Urothelium cell line (cell line): ENCODE results near the gene APBA2.

Source experiments
- DNase-seq: peaks from one replicate; pipeline ENCODE4 v3.0.0; 2011; ENCODE audit warnings: low spot score, mixed read lengths
- FAIRE-seq: peaks from 2 replicates; lab custom pipeline; 2011; peaks lifted over from hg19 to GRCh38; lab: Jason Lieb, UNC

Gene APBA2

GRCh38 chr15:28911310-28911931 lies 25.6 kb downstream of the APBA2 start:
- no peak for FAIRE-seq
- no peak for DNase-seq

GRCh38 chr15:28912422-28912821 lies 26.6 kb downstream of the APBA2 start:
- FAIRE-seq, result no peak
- DNase-seq, result no peak

GRCh38 chr15:28913171-28913765 lies 27.5 kb downstream of the APBA2 start:
- no peak for DNase-seq
- FAIRE-seq, result no peak

GRCh38 chr15:28914046-28914445 lies 28.3 kb downstream of the APBA2 start:
- DNase-seq (no peak), FAIRE-seq (no peak)

GRCh38 chr15:28914483-28915023 lies 28.8 kb downstream of the APBA2 start:
- no peak for FAIRE-seq
- DNase-seq, result no peak

- no peak for FAIRE-seq
- no peak for DNase-seq
These were observed 29.5 kb downstream of the APBA2 start for GRCh38 chr15:28915041-28915810.

- no peak for DNase-seq
- FAIRE-seq, result no peak
These were observed 30.2 kb downstream of the APBA2 start for GRCh38 chr15:28915935-28916334.

GRCh38 chr15:28917791-28918140 lies 32.0 kb downstream of the APBA2 start:
- DNase-seq, result no peak
- no peak for FAIRE-seq

- FAIRE-seq (no peak), DNase-seq (peak; percentile 51)
These were observed 32.6 kb downstream of the APBA2 start for GRCh38 chr15:28918141-28918983.

GRCh38 chr15:28919201-28919635 lies 33.4 kb downstream of the APBA2 start:
- DNase-seq, result peak; percentile 36
- no peak for FAIRE-seq

- FAIRE-seq, result no peak
- no peak for DNase-seq
These were observed 34.2 kb downstream of the APBA2 start for GRCh38 chr15:28919679-28920655.

- FAIRE-seq (no peak), DNase-seq (no peak)
These were observed 35.1 kb downstream of the APBA2 start for GRCh38 chr15:28920781-28921331.

- FAIRE-seq (no peak), DNase-seq (no peak)
These were observed 35.6 kb downstream of the APBA2 start for GRCh38 chr15:28921336-28921735.

GRCh38 chr15:28921919-28922706 lies 36.3 kb downstream of the APBA2 start:
- no peak for DNase-seq
- no peak for FAIRE-seq

- DNase-seq, result no peak
These were observed 36.9 kb downstream of the APBA2 start for GRCh38 chr15:28922707-28923012.

GRCh38 chr15:28923726-28924280 lies 38.0 kb downstream of the APBA2 start:
- FAIRE-seq (no peak), DNase-seq (no peak)

More at GRCh38 chr15:28922707-28923012, 36.9 kb downstream of the APBA2 start:
- no peak for FAIRE-seq

- FAIRE-seq (no peak), DNase-seq (no peak)
These were observed 41.3 kb downstream of the APBA2 start for GRCh38 chr15:28927043-28927442.

- DNase-seq (no peak), FAIRE-seq (no peak)
These were observed 43.4 kb downstream of the APBA2 start for GRCh38 chr15:28929200-28929599.

- FAIRE-seq (no peak), DNase-seq (no peak)
These were observed 44.2 kb downstream of the APBA2 start for GRCh38 chr15:28930011-28930410.
